Colonic mucosa (tissue), 4 donors: ENCODE results near the gene GPR15. TPM values are rescaled to one million over a fixed set of nuclear protein-coding genes. Genes with fewer than 3 reads are reported as not detected.
A peak's percentile ranks its signal among the peaks of the same experiment; 100 is the strongest.

Experiments
- DNase-seq: peaks from one replicate; pipeline ENCODE4 v3.0.0-alpha.2; 2020
- H3K27ac ChIP-seq: fragments of 200-600 bp; one replicate; pipeline ENCODE4 v1.8.0; 2021
- H3K27me3 ChIP-seq: fragments of 200-600 bp; one replicate; pipeline ENCODE4 v1.8.0; 2021
- H3K36me3 ChIP-seq: fragments of 200-600 bp; one replicate; pipeline ENCODE4 v1.8.0; 2021
- H3K4me1 ChIP-seq: fragments of 200-600 bp; one replicate; pipeline ENCODE4 v1.8.0; 2021; ENCODE audit warnings: mild to moderate bottlenecking
- H3K4me3 ChIP-seq: fragments of 200-600 bp; one replicate; pipeline ENCODE4 v1.8.0; 2021
- H3K9ac ChIP-seq, 2 donors: one replicate each; pipeline ENCODE4 v1.7.0; 2013; ENCODE audit warnings: control low read depth in 2 of 2, low read depth in 2 of 2, low read length in 2 of 2
- H3K9me3 ChIP-seq: fragments of 200-600 bp; one replicate; pipeline ENCODE4 v1.8.0; 2021
- intact Hi-C: fragments of 100-400 bp; cut with DNase I; formaldehyde crosslinking; loops from one replicate; pipeline ENCODE4 v1.14.1; 2022
- total RNA-seq, 2 donors: library from RNA; stranded (reverse); fragmentation: NEBNext Ultra II Directional in 1 of 2; extraction: Animal tissue kit (Norgen Biotek cat#: 25700) in 1 of 2; gene quantifications; one replicate each; pipeline ENCODE4 v1.2.1, GENCODE V29; 2021
- TF ChIP-seq, protein P1 (sequence below): fragments of 200-600 bp; IDR thresholded peaks from one replicate; pipeline ENCODE4 v1.8.0; 2022; ENCODE audit warnings: antibody characterized with exemption, mild to moderate bottlenecking
- donor health status: healthy.
- donor health status: DM: no; HTN: no; CAD: no.
- donor health status: DM: no; HTN: no; CAD: no.

The GPR15 gene
- total RNA-seq, 2 donors from 2014 or later = 2.9 to 5.1 TPM

DNA sequence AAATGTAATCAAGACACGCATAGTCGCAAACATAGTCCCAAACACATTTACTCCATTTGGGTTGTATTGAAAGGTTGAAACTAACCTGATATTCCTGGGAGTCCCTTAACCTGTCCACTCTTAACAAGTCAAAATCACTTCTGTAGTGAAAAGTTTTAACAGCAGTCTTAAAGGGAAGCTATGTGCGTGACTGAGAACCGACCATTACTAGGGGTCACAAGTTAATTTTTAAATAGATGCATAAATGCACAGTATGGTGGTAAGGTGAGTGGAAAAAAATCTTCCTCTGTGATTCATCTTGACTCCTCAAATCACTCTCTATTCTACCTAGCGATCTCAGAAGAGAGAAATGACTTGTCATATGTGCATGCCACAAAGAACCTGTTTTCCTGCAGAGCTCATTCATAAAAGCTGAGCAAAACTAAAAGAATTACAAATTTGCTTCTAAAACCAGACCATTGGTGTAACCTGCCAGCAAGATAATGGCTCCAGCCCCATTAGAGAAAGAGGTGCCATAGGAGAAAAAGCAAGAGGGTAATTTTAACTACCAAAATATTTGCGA lies 4.8 kb downstream of the GPR15 start:
- intact Hi-C loops = no loop called here

DNA sequence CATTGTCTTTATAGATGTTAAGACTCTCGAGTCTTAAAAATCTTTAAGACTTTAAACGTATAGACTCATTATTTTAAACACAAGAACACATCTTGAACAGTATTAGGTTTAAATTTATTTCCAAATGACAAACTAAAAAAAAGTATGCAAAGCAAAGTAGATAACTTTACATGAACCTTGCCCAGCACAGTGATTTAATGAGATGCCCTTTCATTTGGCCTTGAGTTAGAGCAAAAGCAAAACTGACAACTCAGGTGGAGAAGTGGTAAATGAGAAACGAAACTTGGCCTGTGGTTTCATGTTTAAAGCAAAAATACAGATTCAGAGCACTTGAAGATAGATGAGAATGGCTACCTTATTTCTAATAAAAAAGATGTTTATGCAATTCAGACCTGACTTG lies 8.6 kb downstream of the GPR15 start:
- H3K9me3 ChIP-seq = no peaks in the 10 kb centered on the region
- H3K36me3 ChIP-seq = no peaks in the 10 kb centered on the region
- H3K9ac ChIP-seq = no peak overlapping the region
- H3K4me3 ChIP-seq = no peak overlapping the region
- H3K4me1 ChIP-seq = no peaks in the 10 kb centered on the region
- TF ChIP-seq, protein P1, sequence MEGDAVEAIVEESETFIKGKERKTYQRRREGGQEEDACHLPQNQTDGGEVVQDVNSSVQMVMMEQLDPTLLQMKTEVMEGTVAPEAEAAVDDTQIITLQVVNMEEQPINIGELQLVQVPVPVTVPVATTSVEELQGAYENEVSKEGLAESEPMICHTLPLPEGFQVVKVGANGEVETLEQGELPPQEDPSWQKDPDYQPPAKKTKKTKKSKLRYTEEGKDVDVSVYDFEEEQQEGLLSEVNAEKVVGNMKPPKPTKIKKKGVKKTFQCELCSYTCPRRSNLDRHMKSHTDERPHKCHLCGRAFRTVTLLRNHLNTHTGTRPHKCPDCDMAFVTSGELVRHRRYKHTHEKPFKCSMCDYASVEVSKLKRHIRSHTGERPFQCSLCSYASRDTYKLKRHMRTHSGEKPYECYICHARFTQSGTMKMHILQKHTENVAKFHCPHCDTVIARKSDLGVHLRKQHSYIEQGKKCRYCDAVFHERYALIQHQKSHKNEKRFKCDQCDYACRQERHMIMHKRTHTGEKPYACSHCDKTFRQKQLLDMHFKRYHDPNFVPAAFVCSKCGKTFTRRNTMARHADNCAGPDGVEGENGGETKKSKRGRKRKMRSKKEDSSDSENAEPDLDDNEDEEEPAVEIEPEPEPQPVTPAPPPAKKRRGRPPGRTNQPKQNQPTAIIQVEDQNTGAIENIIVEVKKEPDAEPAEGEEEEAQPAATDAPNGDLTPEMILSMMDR = no peak
- no peaks in the 10 kb centered on the region for H3K27me3 ChIP-seq
- intact Hi-C loops = no loop called here
- no peak for DNase-seq
- H3K27ac ChIP-seq = no peak overlapping the region

More for the DNA sequence above, 4.8 kb downstream of the GPR15 start:
- H3K27ac ChIP-seq = peak overlapping the region; percentile 35
- no peak for DNase-seq
- H3K4me3 ChIP-seq = no peak overlapping the region
- H3K9ac ChIP-seq = no peak overlapping the region
- no peaks in the 10 kb centered on the region for H3K27me3 ChIP-seq
- H3K9me3 ChIP-seq = no peaks in the 10 kb centered on the region
- no peaks in the 10 kb centered on the region for H3K4me1 ChIP-seq
- H3K36me3 ChIP-seq = no peaks in the 10 kb centered on the region
- TF ChIP-seq, protein P1 = no peak

DNA sequence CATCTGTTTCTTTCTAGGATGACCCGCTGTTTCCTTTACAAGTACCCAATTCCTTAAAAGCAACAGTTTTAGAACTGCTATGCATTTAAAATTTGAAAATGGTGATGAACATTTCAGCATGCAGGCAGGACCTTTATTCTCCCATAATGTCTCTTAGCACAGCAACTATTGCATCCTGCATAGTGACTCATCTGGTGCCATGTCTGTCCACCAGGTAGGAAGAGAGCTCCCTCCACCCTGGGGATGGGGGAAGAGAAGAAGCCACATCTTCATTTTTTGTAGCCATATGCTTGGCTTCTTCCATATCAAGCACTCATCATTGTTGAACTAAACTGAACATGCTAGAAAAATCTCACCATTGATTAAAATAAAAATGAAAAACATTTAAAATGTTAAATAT lies 9.9 kb downstream of the GPR15 start:
- intact Hi-C loops = no loop called here
- TF ChIP-seq, protein P1 = no peak
- H3K4me3 ChIP-seq = no peak overlapping the region
- H3K9me3 ChIP-seq = no peaks in the 10 kb centered on the region
- no peak for DNase-seq
- no peaks in the 10 kb centered on the region for H3K36me3 ChIP-seq
- H3K9ac ChIP-seq = no peak overlapping the region
- no peaks in the 10 kb centered on the region for H3K27me3 ChIP-seq
- no peaks in the 10 kb centered on the region for H3K4me1 ChIP-seq
- no peak overlapping the region for H3K27ac ChIP-seq

DNA sequence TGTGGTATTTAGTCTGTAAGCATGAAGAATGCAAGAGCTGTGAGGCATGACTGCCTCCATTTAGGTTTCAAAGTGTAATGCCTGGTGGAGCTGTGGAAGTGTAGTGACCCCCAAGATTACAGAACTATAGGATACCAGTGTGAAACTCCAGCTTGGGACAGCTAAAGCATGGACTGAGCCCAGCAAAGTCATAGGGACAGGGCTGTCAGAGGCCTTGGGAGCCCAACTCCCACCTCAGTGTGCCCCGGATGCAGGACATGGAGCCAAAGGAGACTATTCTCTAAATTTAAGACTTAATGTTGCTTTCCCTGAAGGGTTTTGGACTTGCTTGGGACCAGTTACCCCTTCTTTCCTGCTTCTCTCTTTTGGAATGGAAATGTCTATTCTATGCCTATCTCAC lies 10.8 kb downstream of the GPR15 start:
- TF ChIP-seq, protein P1 = no peak
- Histone ChIP-seq H3K9me3 (no peaks in the 10 kb centered on the region), H3K36me3 (no peaks in the 10 kb centered on the region), H3K4me1 (no peaks in the 10 kb centered on the region), H3K27ac (no peak overlapping the region), H3K27me3 (no peaks in the 10 kb centered on the region), H3K9ac (no peak overlapping the region), H3K4me3 (no peak overlapping the region)
- no peak for DNase-seq
- intact Hi-C loops = no loop called here

DNA sequence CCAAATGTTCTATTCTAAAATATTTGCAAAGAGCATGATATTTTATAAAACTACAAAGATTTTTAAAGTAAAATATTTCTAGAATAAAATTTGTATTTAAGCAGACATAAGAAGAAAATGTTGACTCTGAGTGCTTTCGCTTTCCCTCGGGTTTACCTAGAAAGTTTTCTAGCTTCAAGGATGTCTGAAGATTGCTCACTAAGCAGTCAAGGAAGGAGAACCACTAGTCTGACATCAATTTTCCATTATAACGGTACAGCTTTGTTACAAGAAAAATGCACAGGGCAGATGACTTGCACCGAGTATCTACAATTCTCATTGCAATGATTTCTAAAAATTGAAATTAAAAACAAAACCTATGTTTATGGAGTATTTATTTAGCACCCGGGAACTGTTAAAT lies 14.2 kb downstream of the GPR15 start:
- no peak overlapping the region for H3K9ac ChIP-seq
- TF ChIP-seq, protein P1 = no peak
- H3K27me3 ChIP-seq = no peaks in the 10 kb centered on the region
- H3K27ac ChIP-seq = no peak overlapping the region
- H3K4me3 ChIP-seq = no peak overlapping the region
- DNase-seq = no peak
- no peaks in the 10 kb centered on the region for H3K9me3 ChIP-seq
- intact Hi-C loops = no loop called here
- no peaks in the 10 kb centered on the region for H3K4me1 ChIP-seq
- no peaks in the 10 kb centered on the region for H3K36me3 ChIP-seq
